ENCODE results near the gene MRPS25.

The MRPS25 gene

DNA sequence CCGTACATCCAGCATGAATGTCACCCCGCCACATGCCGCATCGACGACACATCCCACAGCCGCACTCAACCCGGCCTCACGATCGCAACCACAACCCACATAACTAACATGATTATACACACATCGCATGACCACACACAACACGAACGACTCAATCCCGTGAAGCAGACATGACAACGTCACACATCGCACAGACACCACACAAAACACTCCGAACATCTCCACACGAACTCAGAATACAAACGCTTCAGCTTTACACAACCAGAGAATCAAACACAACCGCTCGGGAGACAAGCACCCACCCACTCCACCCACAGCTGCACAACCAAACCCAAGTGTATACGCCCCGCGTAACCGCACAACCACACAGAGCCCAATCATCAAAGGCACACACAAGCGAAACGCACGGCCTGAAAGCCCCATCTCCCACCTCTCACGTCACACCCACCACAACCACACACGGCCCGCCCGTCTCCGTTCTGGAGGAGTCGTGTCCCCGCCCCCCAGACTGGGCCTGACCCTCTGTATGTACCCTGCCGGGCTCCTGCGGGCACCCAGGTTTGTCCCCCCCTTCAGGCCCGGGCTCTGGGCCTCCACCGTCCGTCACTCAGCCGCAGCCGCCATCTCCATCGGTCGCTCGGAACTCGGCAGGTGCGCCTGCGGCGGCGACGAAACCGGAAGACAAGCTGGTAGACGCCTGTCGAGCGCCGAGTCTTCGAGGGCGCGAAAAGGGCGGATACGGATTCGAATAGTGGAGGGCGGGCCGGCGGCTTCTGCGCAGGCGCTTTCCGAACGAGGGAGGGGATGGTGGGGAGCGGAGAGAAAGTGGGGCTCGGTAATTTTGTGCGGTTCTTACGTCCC lies 33.6 kb upstream of the MRPS25 start, which contains the start of gene RBSN:
Gene RBSN, minus strand, starts transcription at position 646 of the 861 bp plus-strand sequence. CDS start 3,028 bp downstream, outside the sequence.
- DNase-seq, result peak; percentile 90
- TF ChIP-seq, protein P1, sequence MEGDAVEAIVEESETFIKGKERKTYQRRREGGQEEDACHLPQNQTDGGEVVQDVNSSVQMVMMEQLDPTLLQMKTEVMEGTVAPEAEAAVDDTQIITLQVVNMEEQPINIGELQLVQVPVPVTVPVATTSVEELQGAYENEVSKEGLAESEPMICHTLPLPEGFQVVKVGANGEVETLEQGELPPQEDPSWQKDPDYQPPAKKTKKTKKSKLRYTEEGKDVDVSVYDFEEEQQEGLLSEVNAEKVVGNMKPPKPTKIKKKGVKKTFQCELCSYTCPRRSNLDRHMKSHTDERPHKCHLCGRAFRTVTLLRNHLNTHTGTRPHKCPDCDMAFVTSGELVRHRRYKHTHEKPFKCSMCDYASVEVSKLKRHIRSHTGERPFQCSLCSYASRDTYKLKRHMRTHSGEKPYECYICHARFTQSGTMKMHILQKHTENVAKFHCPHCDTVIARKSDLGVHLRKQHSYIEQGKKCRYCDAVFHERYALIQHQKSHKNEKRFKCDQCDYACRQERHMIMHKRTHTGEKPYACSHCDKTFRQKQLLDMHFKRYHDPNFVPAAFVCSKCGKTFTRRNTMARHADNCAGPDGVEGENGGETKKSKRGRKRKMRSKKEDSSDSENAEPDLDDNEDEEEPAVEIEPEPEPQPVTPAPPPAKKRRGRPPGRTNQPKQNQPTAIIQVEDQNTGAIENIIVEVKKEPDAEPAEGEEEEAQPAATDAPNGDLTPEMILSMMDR (IDR thresholded peaks at IDR 0.05; ENCODE audit: low read depth, low read length), result no peak
- no peaks in the 10 kb centered on the region for H3K4me1 ChIP-seq
- no peaks in the 10 kb centered on the region for H3K27me3 ChIP-seq
- no peaks in the 10 kb centered on the region for H3K9me3 ChIP-seq
- H3K4me3 ChIP-seq (ENCODE audit: low read depth, low read length), result peak within 1 kb of the TSS; percentile 93
- no peaks in the 10 kb centered on the region for H3K36me3 ChIP-seq

DNA sequence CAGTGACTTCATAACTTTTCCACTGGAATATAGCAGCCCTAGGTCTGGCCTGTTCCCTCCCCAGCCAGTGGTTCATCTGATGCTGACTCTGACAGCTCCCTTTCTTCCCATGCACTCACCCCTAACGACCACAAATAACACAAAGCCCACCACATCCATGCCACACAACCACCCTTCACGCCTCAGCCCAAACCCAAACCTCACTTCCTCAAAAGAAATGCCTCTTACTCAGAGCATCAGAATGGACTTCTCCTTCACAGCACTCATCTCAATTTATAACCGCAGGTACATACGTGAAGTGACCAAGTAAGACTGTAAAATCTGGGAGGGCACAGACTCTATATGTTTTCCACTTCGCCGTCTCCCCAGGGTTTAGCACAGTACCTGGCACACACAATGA lies 32.8 kb upstream of the MRPS25 start:
- no peaks in the 10 kb centered on the region for H3K36me3 ChIP-seq
- no peaks in the 10 kb centered on the region for H3K9me3 ChIP-seq
- no peaks in the 10 kb centered on the region for H3K4me1 ChIP-seq
- TF ChIP-seq, protein P1 (IDR thresholded peaks at IDR 0.05; ENCODE audit: low read depth, low read length), result no peak
- H3K27me3 ChIP-seq, result no peaks in the 10 kb centered on the region
- peak overlapping the region; percentile 93 for H3K4me3 ChIP-seq (ENCODE audit: low read depth, low read length)
- no peak for DNase-seq

DNA sequence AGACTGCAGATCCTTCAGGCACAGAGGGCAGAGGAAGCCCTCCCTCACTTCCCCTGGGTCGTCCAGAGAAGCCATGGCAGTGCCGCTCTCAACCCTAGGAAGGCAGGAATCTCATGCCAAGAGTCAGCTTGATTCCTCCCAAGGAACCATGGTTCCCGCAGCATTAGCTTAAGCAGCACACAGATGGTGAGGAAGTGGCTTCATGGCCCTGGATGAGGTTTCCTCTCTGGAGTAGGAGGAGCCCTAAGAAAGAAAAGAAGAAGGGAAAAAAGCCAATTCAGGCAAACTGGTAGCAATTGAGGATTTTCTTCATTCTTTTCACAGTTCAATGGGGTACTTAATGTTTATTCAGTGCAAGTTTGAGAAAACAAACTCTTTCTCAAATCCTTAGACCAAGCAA lies 30.9 kb upstream of the MRPS25 start:
- Histone ChIP-seq H3K4me1 (no peaks in the 10 kb centered on the region), H3K27me3 (no peaks in the 10 kb centered on the region), H3K36me3 (no peaks in the 10 kb centered on the region), H3K9me3 (no peaks in the 10 kb centered on the region), H3K4me3 (ENCODE audit: low read depth, low read length) (no peak overlapping the region)
- TF ChIP-seq, protein P1 (IDR thresholded peaks at IDR 0.05; ENCODE audit: low read depth, low read length), result no peak
- DNase-seq, result no peak

DNA sequence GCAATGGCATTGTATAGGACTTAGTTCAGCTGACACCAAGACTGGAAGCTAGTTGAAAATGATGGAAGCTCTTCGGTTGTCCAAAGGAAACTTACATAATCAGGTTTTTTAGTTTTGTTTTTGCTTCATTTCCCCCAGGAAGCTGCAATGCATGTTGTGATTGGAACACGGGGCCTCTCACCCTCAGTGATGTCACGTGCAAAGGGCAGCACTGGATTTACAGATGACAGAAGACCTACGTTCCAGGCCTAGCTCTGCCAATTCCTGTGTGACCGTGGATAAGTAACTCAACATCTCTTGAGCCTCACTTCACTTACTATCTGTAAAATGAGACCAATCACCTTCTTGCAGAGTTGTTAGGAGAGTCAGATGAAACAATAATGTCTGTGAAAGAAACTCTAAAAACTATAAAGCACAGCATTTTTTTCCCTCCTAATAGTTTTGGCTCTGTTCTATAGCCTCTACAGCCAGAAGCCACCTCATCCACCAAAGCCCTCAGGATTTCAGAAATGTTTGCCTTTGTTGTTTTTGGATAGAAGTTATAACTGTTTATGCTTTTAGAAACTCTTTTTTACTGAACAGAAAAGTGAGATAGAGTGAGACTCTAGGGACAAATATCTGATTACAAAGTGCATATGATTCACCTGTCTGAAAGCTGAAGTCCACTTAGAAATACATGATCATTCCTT lies 29.2 kb upstream of the MRPS25 start:
- Histone ChIP-seq H3K36me3 (no peaks in the 10 kb centered on the region), H3K27me3 (no peaks in the 10 kb centered on the region), H3K4me1 (no peaks in the 10 kb centered on the region), H3K9me3 (no peaks in the 10 kb centered on the region), H3K4me3 (ENCODE audit: low read depth, low read length) (no peak overlapping the region)
- DNase-seq, result no peak
- TF ChIP-seq, protein P1 (IDR thresholded peaks at IDR 0.05; ENCODE audit: low read depth, low read length), result no peak

DNA sequence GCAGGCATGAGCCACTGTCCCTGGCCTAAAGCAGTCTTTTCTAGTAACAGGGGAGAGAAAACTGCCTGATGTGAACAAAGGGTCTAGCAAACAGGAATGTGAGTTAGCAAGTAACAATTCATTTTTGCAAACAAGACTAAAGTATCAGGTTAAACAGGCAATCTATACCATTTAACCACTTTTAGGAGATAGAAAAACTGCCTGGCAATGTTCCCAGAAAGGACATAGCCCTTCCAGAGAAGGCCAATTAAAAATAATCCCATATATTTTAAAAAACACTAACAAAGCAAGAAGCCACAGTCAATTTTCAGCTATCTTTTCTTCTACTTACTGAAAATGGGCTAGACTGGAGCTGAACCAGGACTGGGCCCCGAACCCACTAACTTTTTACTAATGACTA lies 27.6 kb upstream of the MRPS25 start:
- no peak for DNase-seq
- no peaks in the 10 kb centered on the region for H3K9me3 ChIP-seq
- H3K27me3 ChIP-seq, result no peaks in the 10 kb centered on the region
- TF ChIP-seq, protein P1 (IDR thresholded peaks at IDR 0.05; ENCODE audit: low read depth, low read length), result no peak
- no peak overlapping the region for H3K4me3 ChIP-seq (ENCODE audit: low read depth, low read length)
- H3K36me3 ChIP-seq, result no peaks in the 10 kb centered on the region
- H3K4me1 ChIP-seq, result no peaks in the 10 kb centered on the region

DNA sequence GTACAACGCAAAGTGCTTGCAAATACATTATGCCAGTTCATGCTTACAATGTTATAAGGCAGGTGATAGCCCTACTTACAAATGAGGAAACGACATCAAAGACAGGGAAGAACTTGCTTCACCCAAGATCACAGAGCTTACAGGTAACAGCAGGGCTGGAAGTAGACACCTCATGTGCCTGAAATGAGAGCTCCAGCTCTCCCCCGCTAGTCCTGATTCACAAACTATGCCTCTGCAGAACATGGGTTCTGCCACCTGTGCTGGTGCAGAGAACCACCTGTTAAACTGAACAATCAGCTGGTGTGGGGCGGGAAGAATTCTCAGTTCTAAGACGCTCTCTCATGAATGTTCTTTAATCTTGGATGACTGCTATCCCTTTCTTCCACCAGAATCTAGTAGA lies 26.5 kb upstream of the MRPS25 start:
- no peaks in the 10 kb centered on the region for H3K36me3 ChIP-seq

More for the DNA sequence above, 26.5 kb upstream of the MRPS25 start:
- H3K4me3 ChIP-seq (ENCODE audit: low read depth, low read length), result no peak overlapping the region
- H3K4me1 ChIP-seq, result no peaks in the 10 kb centered on the region
- H3K27me3 ChIP-seq, result no peaks in the 10 kb centered on the region
- no peaks in the 10 kb centered on the region for H3K9me3 ChIP-seq
- TF ChIP-seq, protein P1 (IDR thresholded peaks at IDR 0.05; ENCODE audit: low read depth, low read length), result no peak
- DNase-seq, result no peak
